Activated CD8-positive, alpha-beta T cell treated with anti-CD3 and anti-CD28 coated beads for 36 hours (primary cell): ENCODE measurements around the gene SPAG8. TPM values are rescaled to one million over a fixed set of nuclear protein-coding genes. Genes with fewer than 3 reads are reported as not detected.

Source experiments
- ATAC-seq: fragments of 200-7000 bp; cut with Tn5 transposase; one replicate; pipeline ENCODE4 v1.10.0; 2021; ENCODE audit warnings: mild to moderate bottlenecking, moderate library complexity
- CTCF ChIA-PET: fragments of 350-600 bp; sonication (Branson Sonifier 250); formaldehyde crosslinking; loops from one replicate; lab custom pipeline; 2021; ENCODE audit warnings: antibody characterized with exemption; lab: Charles Lee
- POLR2A ChIA-PET: fragments of 350-600 bp; sonication (Branson Sonifier 250); formaldehyde crosslinking; loops from one replicate; lab custom pipeline; 2021; ENCODE audit warnings: antibody characterized with exemption; lab: Charles Lee
- DNase-seq: peaks from one replicate; pipeline ENCODE4 v3.0.0-alpha.2; 2020
- H3K27ac Mint-ChIP-seq: one replicate; pipeline ENCODE4 v1.8.0; 2021; ENCODE audit warnings: mild to moderate bottlenecking, mixed read lengths
- H3K27me3 Mint-ChIP-seq: one replicate; pipeline ENCODE4 v1.8.0; 2021; ENCODE audit warnings: mixed read lengths
- H3K36me3 Mint-ChIP-seq: one replicate; pipeline ENCODE4 v1.8.0; 2021; ENCODE audit warnings: low read depth, mixed read lengths
- H3K4me1 Mint-ChIP-seq: one replicate; pipeline ENCODE4 v1.8.0; 2021; ENCODE audit warnings: low read depth, mixed read lengths
- H3K4me3 Mint-ChIP-seq: one replicate; pipeline ENCODE4 v1.8.0; 2021; ENCODE audit warnings: mild to moderate bottlenecking, moderate library complexity, mixed read lengths
- H3K9me3 Mint-ChIP-seq: one replicate; pipeline ENCODE4 v1.8.0; 2021; ENCODE audit warnings: mixed read lengths
- CTCF ChIP-seq: fragments of 200-600 bp; IDR thresholded peaks from one replicate; pipeline ENCODE4 v1.8.0; 2022; ENCODE audit warnings: antibody characterized with exemption, mild to moderate bottlenecking
- intact Hi-C: fragments of 100-400 bp; cut with micrococcal nuclease; formaldehyde crosslinking; loops from one replicate; pipeline ENCODE4 v1.10.0; 2022
- total RNA-seq, 2 experiments: library from RNA; stranded (reverse); gene quantifications; one replicate each; pipeline ENCODE4 v1.2.3, GENCODE V29; 2021

SPAG8 gene
- total RNA-seq, 2 experiments from 2014 or later = 0.63 to 1.1 TPM

DNA sequence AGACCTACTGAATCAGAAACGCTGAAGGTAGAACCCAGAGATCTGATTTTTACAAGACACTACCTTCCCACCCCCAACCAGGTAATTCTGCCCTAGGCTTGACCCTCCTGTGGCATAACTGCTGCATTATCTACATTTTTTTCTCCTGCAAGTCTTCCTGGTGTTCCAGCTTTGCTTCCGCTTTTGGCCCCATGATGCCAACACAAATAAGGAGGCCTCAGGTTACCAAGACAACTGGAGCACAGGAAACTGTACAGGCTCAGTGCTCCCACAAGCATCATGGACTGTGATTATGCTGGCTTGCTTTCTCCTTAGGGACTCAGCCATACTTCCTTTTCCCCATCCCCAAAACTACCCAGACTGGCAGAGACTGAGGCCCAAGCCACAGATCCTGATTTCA lies 51.4 kb downstream of the SPAG8 start:
- H3K27ac Mint-ChIP-seq = no peak overlapping the region
- no peak for TF ChIP-seq CTCF
- no peaks in the 10 kb centered on the region for H3K27me3 Mint-ChIP-seq
- CTCF ChIA-PET = interaction anchor here (1.2 to 1.8 kb wide), 5 partner anchors 11 to 33 kb away, joined by 4 to 9 read pairs (median 4); partner anchors contain the start of genes GBA2 and RGP1
- peaks cover 13% of the 10 kb centered on the region for H3K36me3 Mint-ChIP-seq
- ATAC-seq (no peak), DNase-seq (no peak)
- intact Hi-C loops = no loop called here
- H3K9me3 Mint-ChIP-seq = no peaks in the 10 kb centered on the region
- H3K4me1 Mint-ChIP-seq = peaks cover 44% of the 10 kb centered on the region
- no peak overlapping the region for H3K4me3 Mint-ChIP-seq
- POLR2A ChIA-PET = interaction anchor here (1.1 kb wide), 1 partner anchor 53 kb away, joined by 3 read pairs; no protein-coding TSS in a partner anchor

GRCh38 chr9:35759795-35760194 lies 52.3 kb downstream of the SPAG8 start:
- H3K4me1 Mint-ChIP-seq = peaks cover 44% of the 10 kb centered on the region
- ChIA-PET POLR2A (no interaction called here), CTCF (interaction anchor here (1.3 to 1.8 kb wide), 2 partner anchors 23 to 30 kb away, joined by 4 to 9 read pairs; no protein-coding TSS in a partner anchor)
- H3K9me3 Mint-ChIP-seq = no peaks in the 10 kb centered on the region
- no peak for TF ChIP-seq CTCF
- no peak for DNase-seq
- no peaks in the 10 kb centered on the region for H3K27me3 Mint-ChIP-seq
- peaks cover 13% of the 10 kb centered on the region for H3K36me3 Mint-ChIP-seq
- no peak for ATAC-seq
- intact Hi-C loops = no loop called here
- H3K27ac Mint-ChIP-seq = no peak overlapping the region
- H3K4me3 Mint-ChIP-seq = no peak overlapping the region

Other genes starting within 250 kb of the SPAG8 start
- 10 to 100 TPM; 26.1 to 26.9 TPM for gene TESK1, start 207.0 kb downstream of the SPAG8 start, total RNA-seq
- 10 to 100 TPM; 13.1 to 15.5 TPM for gene CD72, start 193.8 kb downstream of the SPAG8 start, total RNA-seq
- 100 to 1,000 TPM in 1 of 2 experiments, 10 to 100 TPM in 1; 99.9 to 102 TPM for gene SIT1, start 161.3 kb downstream of the SPAG8 start, total RNA-seq
- over 10,000 TPM; 13,164 to 13,311 TPM for gene RMRP, start 154.2 kb downstream of the SPAG8 start, total RNA-seq
- 10 to 100 TPM; 12.1 to 13.7 TPM for gene CCDC107, start 154.0 kb downstream of the SPAG8 start, total RNA-seq
- 10 to 100 TPM; 16.0 to 19.9 TPM for gene ARHGEF39, start 147.1 kb downstream of the SPAG8 start, total RNA-seq
- gene CA9, start 138.3 kb downstream of the SPAG8 start, total RNA-seq = 1 to 10 TPM; 4.5 to 4.9 TPM
- 1 to 10 TPM; 4.8 to 5.3 TPM for gene TPM2, start 122.3 kb downstream of the SPAG8 start, total RNA-seq
- gene TLN1, start 80.1 kb downstream of the SPAG8 start, total RNA-seq = 100 to 1,000 TPM; 212 to 219 TPM
- 10 to 100 TPM; 22.3 to 22.4 TPM for gene CREB3, start 79.6 kb downstream of the SPAG8 start, total RNA-seq
- gene GBA2, start 63.0 kb downstream of the SPAG8 start, total RNA-seq = 10 to 100 TPM; 21.2 to 22.3 TPM
- gene RGP1, start 63.0 kb downstream of the SPAG8 start, total RNA-seq = 10 to 100 TPM; 13.0 to 14.8 TPM
- under 1 TPM; 0.59 to 0.67 TPM for gene MSMP, start 58.0 kb downstream of the SPAG8 start, total RNA-seq
- gene NPR2, start 20.7 kb downstream of the SPAG8 start, total RNA-seq = 1 to 10 TPM; 7.5 to 7.8 TPM
- 10 to 100 TPM; 53.4 to 62.7 TPM for gene HINT2, start 2.8 kb upstream of the SPAG8 start, total RNA-seq
- gene FAM221B, start 16.5 kb upstream of the SPAG8 start, total RNA-seq = not detected
- 1 to 10 TPM; 3.4 to 4.3 TPM for gene TMEM8B, start 17.0 kb upstream of the SPAG8 start, total RNA-seq
- not detected for gene OR13J1, start 58.1 kb upstream of the SPAG8 start, total RNA-seq
- gene HRCT1, start 93.9 kb upstream of the SPAG8 start, total RNA-seq = not detected
- not detected for gene SPAAR, start 97.2 kb upstream of the SPAG8 start, total RNA-seq
- gene OR2S2, start 145.9 kb upstream of the SPAG8 start, total RNA-seq = not detected
- gene RECK, start 224.7 kb upstream of the SPAG8 start, total RNA-seq = 1 to 10 TPM; 5.3 to 6.5 TPM